RKO (cell line): Measurements from ENCODE around the gene MPHOSPH8.

Experiments used
- DNase-seq: peaks from one replicate; pipeline ENCODE4 v3.0.0-alpha.2; 2016; ENCODE audit warnings: low spot score

MPHOSPH8 gene, protein sequence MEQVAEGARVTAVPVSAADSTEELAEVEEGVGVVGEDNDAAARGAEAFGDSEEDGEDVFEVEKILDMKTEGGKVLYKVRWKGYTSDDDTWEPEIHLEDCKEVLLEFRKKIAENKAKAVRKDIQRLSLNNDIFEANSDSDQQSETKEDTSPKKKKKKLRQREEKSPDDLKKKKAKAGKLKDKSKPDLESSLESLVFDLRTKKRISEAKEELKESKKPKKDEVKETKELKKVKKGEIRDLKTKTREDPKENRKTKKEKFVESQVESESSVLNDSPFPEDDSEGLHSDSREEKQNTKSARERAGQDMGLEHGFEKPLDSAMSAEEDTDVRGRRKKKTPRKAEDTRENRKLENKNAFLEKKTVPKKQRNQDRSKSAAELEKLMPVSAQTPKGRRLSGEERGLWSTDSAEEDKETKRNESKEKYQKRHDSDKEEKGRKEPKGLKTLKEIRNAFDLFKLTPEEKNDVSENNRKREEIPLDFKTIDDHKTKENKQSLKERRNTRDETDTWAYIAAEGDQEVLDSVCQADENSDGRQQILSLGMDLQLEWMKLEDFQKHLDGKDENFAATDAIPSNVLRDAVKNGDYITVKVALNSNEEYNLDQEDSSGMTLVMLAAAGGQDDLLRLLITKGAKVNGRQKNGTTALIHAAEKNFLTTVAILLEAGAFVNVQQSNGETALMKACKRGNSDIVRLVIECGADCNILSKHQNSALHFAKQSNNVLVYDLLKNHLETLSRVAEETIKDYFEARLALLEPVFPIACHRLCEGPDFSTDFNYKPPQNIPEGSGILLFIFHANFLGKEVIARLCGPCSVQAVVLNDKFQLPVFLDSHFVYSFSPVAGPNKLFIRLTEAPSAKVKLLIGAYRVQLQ

DNA sequence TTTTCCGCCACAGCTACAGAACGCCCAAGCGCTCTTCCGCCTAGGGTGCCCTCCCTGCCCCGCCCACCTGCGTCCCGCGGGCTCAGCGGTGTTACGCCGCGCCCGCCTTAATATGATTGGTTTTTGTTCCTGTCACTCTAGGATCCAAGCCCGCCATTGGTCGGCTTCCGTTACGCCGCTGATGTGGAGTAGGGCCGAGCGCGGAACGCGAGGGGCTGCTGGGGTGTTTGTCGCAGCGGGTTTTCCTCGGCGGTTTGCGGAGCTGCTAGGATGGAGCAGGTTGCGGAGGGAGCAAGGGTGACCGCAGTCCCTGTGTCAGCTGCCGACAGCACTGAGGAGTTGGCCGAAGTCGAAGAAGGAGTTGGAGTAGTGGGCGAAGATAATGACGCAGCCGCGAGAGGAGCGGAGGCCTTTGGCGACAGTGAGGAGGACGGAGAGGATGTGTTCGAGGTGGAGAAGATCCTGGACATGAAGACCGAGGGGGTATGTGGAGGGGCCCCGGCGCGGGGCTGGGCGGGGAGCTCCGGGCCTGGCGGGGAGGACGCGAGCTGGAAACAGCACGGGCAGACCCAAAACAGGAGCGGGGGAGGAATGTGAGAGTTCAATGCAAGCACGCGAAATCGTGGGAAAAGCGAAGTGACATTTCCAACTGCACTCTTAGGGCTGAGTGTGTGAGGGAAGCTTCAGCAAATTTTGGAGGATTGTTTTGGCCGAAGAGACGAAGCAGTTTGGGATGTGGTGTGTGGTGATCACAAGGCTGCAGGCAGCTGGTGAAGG is at the start of gene MPHOSPH8:
TSS of gene MPHOSPH8 (plus strand) at position 181 of the 777 bp plus-strand sequence. CDS start at position 271, 90 bp downstream.
- peak; percentile 96 for DNase-seq

DNA sequence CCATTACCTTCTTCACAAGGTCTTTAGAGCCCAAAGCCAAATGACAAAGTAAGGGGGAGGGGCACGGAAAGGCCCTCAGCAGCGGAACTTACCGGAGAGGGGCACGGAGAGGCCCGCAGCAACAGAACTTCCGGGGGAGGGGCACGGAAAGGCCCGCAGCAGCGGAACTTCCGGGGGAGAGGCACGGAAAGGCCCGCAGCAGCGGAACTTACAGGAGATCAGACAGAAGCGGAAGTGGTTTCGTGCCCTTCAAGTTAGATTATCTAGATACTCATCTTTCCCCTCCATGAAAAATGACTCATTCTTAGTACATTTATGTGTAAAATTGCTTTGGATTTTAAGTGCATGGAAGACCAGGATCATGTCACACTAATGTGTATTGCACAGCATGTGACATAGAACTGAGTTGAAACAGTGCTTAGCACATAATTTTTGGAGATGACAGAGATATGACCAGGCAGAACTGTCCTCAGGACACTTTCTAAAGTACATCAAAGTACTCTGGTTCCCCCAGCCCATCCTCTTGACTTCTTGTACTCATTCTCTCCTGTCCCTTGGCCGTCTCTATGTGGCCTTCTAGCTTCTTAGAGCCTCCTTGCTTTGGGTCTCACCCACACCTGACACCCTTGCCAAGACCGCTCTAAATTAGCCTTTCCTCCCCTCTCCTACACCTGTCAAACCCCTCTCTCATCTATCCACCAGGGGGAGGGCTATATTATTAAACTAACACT is 46.4 kb upstream of the MPHOSPH8 start:
- peak; percentile 22 for DNase-seq

DNA sequence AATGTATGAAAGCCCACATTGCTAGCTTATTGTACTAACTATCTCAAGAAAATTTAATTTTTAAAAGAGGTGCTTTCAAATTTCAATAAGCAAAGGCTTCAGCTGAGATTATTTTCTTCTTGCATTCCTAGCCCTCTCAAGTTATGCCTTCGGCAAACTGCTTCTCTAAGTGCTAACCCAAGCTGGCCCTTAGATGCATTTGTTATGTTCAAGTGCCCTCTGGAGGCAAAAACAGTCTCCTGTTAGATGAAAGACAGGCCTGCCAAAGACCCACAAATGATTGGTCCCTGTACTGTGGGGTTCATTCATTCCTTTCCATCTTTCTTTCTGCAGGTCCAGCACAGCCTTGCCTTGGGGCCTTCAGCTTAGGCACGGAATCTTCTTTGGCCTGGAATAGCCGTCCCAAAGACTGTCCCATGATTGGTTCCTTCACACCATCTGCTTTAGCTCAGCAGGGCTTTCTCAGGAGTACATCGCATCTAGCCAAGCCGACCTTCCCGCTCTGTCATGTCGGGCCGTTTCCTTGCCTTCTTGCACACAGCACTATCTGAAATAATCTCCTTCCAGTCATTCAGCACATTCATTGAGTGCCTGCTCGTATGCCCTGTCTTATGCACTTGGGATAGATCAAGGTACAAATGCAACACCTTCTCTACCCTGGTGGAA is 45.7 kb upstream of the MPHOSPH8 start:
- peak; percentile 68 for DNase-seq

DNA sequence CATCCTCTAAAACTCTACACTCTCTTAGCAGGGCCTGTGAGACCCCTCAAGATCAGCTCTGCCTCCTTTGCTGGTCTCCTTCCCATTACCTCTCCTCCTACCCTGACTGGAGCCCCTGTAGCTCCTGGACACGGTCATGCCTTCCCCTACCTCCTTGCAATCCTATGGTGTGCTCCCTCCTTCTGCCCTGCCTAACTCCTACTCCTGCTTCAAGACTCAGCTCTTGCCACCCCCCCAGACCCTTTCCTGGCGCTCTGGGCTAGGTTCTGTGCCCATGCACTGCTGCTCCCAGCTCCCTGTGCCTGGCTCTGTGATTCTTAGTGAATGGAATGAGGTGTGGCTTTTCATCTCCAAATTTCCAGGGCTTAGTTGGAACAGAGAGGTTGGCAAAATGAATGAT is 44.1 kb upstream of the MPHOSPH8 start:
- no peak for DNase-seq

DNA sequence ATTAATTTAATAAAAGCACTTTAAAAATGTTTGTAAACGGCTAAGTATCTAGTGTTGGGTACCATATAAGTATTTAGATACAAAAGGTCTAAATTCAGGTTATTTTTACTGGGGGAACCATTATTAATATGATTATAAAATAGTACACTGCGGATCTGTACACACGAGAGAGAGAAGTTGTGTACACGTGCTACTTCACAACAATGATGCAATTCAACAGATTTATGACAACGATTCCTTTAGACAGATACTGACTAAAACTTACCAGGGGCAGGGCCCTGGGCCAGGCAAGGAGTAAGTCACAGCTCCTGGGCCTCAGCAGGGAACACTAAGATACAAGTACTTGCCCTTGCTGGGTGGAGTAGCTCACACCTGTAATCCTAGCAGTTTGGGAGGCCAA is 43.0 kb upstream of the MPHOSPH8 start:
- no peak for DNase-seq

DNA sequence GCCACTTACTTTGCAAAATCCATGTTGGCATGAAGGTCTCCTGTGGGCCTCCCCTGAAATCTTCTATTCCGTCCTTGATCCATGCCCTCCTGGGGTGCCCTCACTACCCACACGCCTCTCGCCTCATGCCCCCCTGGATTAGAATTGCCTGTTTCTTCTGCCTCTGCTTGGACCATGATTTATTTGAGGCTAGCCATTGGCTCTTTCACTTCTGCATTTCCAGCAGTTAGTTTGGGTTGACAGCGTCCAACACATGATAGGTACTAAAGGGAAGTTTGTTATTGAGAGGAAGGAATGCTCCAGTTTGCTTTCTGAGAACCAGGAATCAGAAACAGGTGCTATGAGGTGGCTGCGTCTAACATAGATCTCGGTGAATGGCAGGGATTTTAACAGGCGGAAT is 41.6 kb upstream of the MPHOSPH8 start:
- DNase-seq: no peak

DNA sequence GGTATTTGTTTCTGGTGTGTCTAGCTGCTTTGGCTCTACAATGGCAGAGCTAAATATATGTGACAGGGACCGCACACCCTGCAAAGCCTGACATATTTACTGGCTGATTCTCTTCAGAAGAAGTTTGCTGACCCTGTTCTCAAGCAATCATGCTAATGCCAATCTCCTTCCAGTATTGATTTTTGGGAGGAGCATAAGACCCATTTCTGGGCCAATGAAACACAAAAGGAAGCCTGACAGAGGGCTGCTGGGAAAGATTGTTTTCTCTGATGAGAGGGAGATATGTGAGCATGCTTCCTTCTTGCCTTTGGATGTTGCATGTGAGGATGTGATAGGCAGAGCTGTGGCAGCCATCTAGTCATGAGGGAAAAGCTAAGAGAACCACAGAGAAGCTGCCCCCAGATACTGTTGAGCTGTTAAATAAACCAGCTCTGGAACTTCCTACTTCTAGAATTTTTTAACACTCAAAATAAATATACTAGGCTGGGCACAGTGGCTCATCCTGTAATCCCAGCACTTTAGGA is 40.7 kb upstream of the MPHOSPH8 start:
- no peak for DNase-seq

DNA sequence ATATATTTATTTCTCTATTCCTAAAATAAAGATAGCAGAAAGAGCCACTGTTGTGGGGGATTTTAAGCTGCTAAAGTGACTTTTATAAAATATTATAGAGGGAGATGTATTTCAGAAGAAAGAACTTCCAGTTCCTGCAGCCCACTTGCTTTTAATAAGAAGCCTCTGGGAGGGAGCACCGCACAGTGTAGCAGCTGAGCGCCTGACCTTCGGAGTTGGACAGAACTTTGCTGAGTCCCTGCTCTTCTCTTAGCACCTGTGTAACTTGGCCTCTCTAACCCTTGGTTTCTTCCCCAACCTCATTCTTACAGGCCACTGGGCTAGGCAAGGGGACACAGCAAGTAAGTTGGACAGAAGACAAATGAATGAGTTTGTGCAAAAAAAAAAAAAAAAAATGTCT is 37.4 kb upstream of the MPHOSPH8 start:
- no peak for DNase-seq

DNA sequence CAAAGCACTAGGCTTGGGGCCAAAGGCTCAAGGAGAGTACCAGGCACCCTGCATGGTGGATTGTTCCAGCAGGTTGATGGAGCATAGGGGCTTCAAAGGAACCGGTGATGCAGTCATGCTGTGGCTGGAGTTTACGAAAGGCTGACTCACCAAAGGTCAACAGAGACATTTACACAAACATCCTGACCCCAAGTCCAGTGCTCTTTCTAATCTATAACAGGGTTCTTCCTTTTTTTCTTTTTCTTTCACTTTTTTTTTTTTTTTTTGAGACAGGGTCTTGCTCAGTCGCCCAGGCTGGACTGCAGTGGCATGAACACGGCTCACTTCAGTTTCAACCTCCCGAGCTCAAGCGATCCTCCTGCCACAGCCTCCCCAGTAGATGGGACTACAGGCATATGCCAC is 36.5 kb upstream of the MPHOSPH8 start:
- DNase-seq: peak; percentile 69

DNA sequence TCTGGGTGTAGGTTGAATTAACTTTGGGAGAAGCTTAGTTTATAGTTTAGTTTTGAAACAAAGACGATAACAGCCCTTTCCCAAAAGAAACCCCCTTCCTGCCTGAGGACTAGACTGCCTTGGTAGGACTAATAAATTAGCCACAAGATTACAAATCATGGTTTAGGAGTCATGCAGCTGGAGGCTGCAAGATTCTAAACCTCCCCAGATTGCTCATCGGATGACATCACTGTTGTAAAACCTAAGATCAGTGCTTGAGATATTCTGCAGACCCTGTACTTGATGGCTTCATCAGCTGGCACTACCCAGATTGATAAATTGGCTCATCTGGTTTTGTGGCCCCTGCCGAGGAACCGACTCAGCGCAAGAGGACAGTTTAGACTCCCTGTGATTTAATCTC is 35.9 kb upstream of the MPHOSPH8 start:
- peak; percentile 83 for DNase-seq

DNA sequence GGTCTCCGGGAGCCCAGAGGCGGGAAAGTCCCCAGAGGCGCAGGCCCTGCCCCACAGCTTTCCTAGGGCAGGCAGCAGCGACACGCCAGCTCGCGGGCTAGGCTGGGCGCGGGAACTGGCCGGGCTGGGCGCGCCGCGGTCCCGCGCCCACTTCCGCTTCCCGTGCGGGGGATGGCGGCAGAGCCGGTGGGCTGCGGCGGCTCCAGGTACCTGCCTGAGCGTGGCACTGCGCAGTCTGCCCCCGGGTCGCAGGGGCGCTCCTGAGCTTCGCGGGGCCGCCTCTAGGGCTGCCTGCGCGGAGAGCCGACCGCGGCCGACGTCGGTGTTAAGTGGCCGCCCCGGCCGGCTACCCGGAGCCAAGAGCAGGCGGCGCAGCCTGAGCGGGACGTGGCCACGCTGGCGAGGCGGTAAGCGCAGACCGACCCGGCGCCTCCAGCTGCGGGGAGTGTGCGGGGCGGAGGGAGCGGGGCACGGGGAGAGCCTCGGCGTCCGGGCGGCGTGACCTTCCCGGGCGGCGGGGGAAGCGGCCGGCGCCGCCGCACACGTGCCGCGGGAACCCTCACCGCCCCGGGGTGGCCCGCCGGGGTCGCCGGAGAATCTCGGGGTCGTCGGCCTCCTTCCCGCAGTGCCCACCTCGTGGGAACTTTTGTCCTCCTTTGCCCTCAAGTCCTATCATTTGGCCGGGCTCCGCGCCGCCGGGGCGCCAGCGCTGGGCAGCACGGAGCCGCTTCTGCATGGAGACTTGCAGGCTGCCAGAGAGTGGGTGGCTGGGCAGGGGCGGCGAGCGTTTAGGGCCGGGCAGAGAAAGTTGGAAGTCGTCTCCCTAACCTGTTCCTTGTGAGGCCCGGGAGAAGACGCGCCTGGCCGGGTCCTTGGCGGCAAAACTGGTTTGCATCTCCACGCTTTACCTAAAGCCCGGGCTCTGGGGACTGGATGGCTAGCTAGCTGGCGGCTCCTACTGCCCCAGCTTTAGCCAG is 31.4 kb upstream of the MPHOSPH8 start:
- DNase-seq: peak; percentile 59

DNA sequence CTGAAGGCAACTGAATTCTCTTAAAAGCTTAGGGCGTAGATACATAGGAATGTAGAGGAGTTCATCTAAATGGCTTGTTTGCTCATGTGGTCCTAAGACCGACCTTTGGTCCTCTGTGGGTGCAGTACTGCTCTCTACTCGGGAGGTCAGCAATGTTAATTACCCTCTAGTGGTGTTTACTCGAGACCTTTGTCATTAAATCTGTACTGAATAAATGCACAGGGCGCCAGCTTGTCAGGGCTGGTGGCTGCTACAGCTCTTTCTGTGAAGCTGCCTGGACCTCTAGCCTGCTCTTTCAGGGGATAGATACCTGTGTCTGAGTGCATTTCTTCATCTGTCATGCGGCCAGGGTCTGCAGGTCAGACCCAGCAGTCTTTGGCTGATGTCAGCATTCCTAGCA is 29.2 kb upstream of the MPHOSPH8 start:
- no peak for DNase-seq

DNA sequence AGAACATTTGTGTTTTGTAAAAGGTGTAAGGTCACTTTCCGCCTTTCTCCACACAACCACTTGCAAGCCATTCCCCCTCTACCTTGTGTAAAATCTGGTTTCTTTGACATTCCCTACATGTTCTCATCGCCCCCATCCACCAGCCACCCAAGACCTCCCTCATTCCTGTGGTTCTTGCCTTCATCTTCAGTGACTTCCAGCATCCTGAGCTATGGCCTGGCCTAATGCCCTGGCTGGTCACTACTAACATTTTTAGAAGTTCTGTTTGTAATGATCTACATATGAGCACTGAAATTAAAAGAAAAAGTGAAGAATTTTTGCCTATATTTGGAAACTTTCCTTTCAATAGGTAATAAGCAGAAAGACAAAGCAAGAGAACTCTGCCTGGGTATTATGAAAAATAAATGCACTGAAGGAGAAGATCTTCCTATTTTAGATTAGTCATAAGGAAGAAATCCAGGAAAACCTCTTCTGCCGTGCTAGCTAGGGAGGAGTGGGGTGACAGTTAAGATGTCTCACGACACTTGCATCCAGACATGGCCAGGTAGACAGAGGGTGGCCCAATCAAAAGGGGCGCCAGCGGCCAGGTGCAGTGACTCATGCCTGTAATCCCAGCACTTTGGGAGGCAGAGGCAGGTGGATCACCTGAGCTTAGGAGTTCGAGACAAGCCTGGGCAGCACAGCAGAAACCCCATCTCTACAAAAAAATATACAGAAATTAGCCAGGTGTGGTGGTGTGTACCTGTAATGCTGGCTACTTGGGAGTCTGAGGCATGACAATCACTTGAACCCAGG is 28.1 kb upstream of the MPHOSPH8 start:
- no peak for DNase-seq

DNA sequence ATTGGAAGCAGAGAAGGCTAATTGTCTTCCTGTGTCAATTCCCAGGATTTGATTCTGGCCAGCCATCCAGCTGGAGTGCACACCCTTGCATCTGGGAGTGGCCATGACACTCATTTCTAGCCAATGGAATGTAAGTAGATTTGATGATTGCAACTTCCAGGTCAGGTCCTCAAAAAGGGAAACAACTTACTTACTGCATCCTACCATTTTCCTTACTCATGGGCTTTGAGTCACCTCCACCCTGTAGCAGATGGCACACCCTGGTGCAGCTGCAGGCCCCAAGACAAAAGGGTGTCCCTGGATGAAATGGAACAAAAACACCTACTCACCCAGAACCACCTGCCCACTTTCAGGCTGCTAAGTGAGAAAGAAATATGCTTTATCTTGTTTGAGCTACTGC is 27.3 kb upstream of the MPHOSPH8 start:
- peak; percentile 74 for DNase-seq

DNA sequence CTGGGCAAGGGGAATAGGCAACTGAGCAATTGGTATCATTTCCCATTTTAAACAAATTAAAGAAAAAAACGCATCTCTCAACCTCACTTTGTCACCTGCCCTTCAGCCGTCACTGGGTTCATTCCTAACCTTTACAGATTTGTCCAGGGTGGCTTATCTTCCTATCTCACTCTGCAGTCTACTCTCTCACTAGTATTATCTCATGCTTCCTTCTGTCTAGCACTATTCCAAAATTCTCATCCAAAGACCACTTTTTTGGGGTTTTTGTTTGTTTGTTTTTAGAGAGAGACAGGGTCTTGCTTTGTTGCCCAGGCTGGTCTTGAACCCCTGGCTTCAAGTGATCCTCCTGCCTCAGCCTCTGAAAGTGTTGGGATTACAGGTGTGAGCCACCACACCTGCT is 26.7 kb upstream of the MPHOSPH8 start:
- DNase-seq: no peak

DNA sequence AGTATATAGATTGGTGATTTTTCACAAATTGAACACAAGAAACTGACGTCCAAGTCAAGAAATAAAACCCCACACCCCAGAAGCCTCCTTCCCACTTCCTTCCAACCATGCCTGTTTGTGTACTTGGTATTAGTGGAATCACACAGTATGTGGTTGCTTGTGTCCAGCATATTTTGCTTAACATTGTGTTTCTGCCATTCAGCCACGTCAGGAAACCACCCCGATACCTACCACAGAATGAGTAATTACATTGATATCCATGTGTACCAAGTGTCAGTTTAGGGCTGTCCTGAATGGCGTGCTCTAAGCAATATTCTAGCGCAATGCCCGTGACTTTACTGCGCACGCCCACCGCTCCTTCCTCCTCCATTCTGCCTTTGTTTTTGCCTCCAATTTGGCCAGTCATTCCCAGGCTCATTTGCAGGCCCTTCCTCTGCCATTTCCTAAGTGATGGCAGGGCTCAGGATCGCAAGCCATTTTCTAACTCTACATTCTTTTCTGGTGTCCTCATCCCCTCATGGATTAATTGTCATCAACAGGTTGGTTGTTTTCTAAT is 25.9 kb upstream of the MPHOSPH8 start:
- DNase-seq: no peak

DNA sequence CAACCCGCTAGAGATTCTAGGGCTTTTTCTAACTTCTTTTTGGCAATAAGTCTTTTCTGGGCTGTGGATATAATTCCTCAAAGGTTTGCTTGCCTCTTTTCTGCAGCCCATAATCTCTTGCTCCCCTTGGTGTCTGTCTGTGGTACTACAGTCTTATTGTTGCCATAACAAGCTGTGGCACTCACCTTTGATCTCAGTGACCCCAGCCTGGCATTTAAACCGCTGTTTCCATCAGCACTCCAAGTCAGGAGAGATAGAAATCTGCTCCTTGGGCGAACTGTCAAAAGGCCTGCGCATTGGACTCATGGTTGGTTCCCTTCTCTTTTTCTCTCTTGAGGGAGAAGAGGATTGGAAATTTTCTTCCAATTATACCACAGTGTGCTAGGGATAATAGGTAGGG is 14.5 kb upstream of the MPHOSPH8 start:
- DNase-seq: peak; percentile 57

DNA sequence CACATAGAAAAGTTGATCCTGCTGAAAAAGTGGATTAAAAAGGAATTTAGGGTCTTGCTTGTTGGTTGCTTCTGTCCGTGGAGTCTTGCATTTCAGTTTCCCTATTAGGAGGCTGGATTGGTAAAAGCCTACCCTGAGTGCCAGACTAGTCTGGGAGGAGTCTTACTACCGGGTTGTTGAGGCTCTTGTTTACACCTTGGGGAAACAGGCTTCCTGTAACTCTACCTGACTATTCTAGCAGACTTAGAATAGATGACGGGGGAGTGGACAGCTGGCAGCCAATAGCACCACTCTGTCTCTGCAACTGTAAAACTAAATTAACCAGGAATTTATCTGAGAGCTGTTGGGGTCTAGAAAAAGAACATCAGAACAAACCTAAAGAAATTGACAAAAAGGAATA is 11.3 kb upstream of the MPHOSPH8 start:
- DNase-seq: no peak

DNA sequence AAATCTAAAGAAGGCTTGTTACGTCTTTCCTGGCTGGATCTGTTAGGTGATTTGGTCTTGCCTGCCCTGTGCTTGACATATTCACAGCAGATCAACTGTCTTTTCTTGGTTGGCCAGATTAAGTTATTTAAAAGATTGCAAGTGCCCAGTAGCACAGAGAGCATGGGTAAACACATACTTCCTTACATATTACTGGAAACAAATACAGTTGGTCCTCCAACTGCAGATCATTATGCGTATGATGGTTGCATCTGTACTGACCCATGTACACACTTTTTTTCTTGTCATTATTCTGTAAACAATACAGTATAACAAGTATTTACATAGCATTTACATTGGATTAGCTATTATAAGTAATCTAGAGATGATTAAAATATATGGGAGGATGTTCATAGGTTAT is 9.2 kb upstream of the MPHOSPH8 start:
- no peak for DNase-seq
